ENCODE results near the gene COPS9. TPM values are rescaled to one million over a fixed set of nuclear protein-coding genes. Genes with fewer than 3 reads are reported as not detected.

Gene COPS9
- total RNA-seq, 1 experiment from 2014 or later, result 221 TPM

GRCh38 chr2:240127191-240127750 is 8.8 kb downstream of the COPS9 start:
- DNase-seq (ENCODE audit: low spot score), result no peak
- in situ Hi-C loops (cut with HindIII; ENCODE audit: low sequenced_read_pairs), result no loop called here

GRCh38 chr2:240126731-240127130 is 9.4 kb downstream of the COPS9 start:
- in situ Hi-C loops (cut with HindIII; ENCODE audit: low sequenced_read_pairs), result no loop called here
- no peak for DNase-seq (ENCODE audit: low spot score)

- in situ Hi-C loops (cut with HindIII; ENCODE audit: low sequenced_read_pairs), result no loop called here
- no peak for DNase-seq (ENCODE audit: low spot score)
Observed at GRCh38 chr2:240125742-240126141, 10.4 kb downstream of the COPS9 start.

- in situ Hi-C loops (cut with HindIII; ENCODE audit: low sequenced_read_pairs), result no loop called here
- no peak for DNase-seq (ENCODE audit: low spot score)
Observed at GRCh38 chr2:240124651-240125030, 11.5 kb downstream of the COPS9 start.

GRCh38 chr2:240123821-240124650 is 12.1 kb downstream of the COPS9 start:
- no peak for DNase-seq (ENCODE audit: low spot score)
- in situ Hi-C loops (cut with HindIII; ENCODE audit: low sequenced_read_pairs), result no loop called here

- in situ Hi-C loops (cut with HindIII; ENCODE audit: low sequenced_read_pairs), result no loop called here
- no peak for DNase-seq (ENCODE audit: low spot score)
Observed at GRCh38 chr2:240121675-240122074, 14.4 kb downstream of the COPS9 start.

GRCh38 chr2:240121190-240121589 is 14.9 kb downstream of the COPS9 start:
- in situ Hi-C loops (cut with HindIII; ENCODE audit: low sequenced_read_pairs), result no loop called here
- no peak for DNase-seq (ENCODE audit: low spot score)

GRCh38 chr2:240114233-240114632 is 21.9 kb downstream of the COPS9 start:
- DNase-seq (ENCODE audit: low spot score), result no peak
- in situ Hi-C loops (cut with HindIII; ENCODE audit: low sequenced_read_pairs), result no loop called here

GRCh38 chr2:240112914-240113690 is 23.0 kb downstream of the COPS9 start:
- no peak for DNase-seq (ENCODE audit: low spot score)
- in situ Hi-C loops (cut with HindIII; ENCODE audit: low sequenced_read_pairs), result no loop called here

GRCh38 chr2:240111253-240111652 is 24.9 kb downstream of the COPS9 start:
- no peak for DNase-seq (ENCODE audit: low spot score)
- in situ Hi-C loops (cut with HindIII; ENCODE audit: low sequenced_read_pairs), result no loop called here

GRCh38 chr2:240109386-240109785 is 26.7 kb downstream of the COPS9 start:
- no peak for DNase-seq (ENCODE audit: low spot score)
- in situ Hi-C loops (cut with HindIII; ENCODE audit: low sequenced_read_pairs), result no loop called here

- in situ Hi-C loops (cut with HindIII; ENCODE audit: low sequenced_read_pairs), result no loop called here
- no peak for DNase-seq (ENCODE audit: low spot score)
Observed at GRCh38 chr2:240107477-240107796, 28.7 kb downstream of the COPS9 start.

- DNase-seq (ENCODE audit: low spot score), result no peak
- in situ Hi-C loops (cut with HindIII; ENCODE audit: low sequenced_read_pairs), result no loop called here
Observed at GRCh38 chr2:240106765-240107476, 29.2 kb downstream of the COPS9 start.

- in situ Hi-C loops (cut with HindIII; ENCODE audit: low sequenced_read_pairs), result no loop called here
Observed at GRCh38 chr2:240105982-240106381, 30.1 kb downstream of the COPS9 start.

GRCh38 chr2:240103136-240103535 is 33.0 kb downstream of the COPS9 start:
- in situ Hi-C loops (cut with HindIII; ENCODE audit: low sequenced_read_pairs), result no loop called here
- no peak for DNase-seq (ENCODE audit: low spot score)

More at GRCh38 chr2:240105982-240106381, 30.1 kb downstream of the COPS9 start:
- no peak for DNase-seq (ENCODE audit: low spot score)

GRCh38 chr2:240098349-240098748 is 37.8 kb downstream of the COPS9 start:
- in situ Hi-C loops (cut with HindIII; ENCODE audit: low sequenced_read_pairs), result no loop called here
- DNase-seq (ENCODE audit: low spot score), result no peak

- in situ Hi-C loops (cut with HindIII; ENCODE audit: low sequenced_read_pairs), result no loop called here
- no peak for DNase-seq (ENCODE audit: low spot score)
Observed at GRCh38 chr2:240095556-240096523, 40.3 kb downstream of the COPS9 start.

- no peak for DNase-seq (ENCODE audit: low spot score)
- in situ Hi-C loops (cut with HindIII; ENCODE audit: low sequenced_read_pairs), result no loop called here
Observed at GRCh38 chr2:240089306-240089705, 46.8 kb downstream of the COPS9 start.

GRCh38 chr2:240086563-240086962 is 49.5 kb downstream of the COPS9 start:
- in situ Hi-C loops (cut with HindIII; ENCODE audit: low sequenced_read_pairs), result no loop called here
- no peak for DNase-seq (ENCODE audit: low spot score)

Data from G401 (cell line).